NCI-H82 (cell line): ENCODE measurements around the gene KRTAP1-4.
"Not testable (repeated sequence)": the region's sequence is repeated elsewhere in the genome, so short reads cannot be mapped to it uniquely, and the experiment has no call there.

Experiments
- DNase-seq: peaks from one replicate; lab custom pipeline; 2025; lab: John Stamatoyannopoulos, UW

Gene KRTAP1-4

GRCh38 chr17:41046735-41047465 is 16.9 kb upstream of the KRTAP1-4 start, which contains the start of gene KRTAP2-1:
KRTAP2-1 (minus strand) TSS chr17:41047316; CDS start chr17:41047267, 49 bp downstream.
- not testable (repeated sequence) for DNase-seq

GRCh38 chr17:41042953-41043352 is 13.0 kb upstream of the KRTAP1-4 start:
- no peak for DNase-seq

GRCh38 chr17:41040783-41041571 is 11.0 kb upstream of the KRTAP1-4 start, which contains the start of gene KRTAP1-1:
KRTAP1-1 (minus strand) TSS chr17:41041450; CDS start chr17:41041397, 53 bp downstream.
- not testable (repeated sequence) for DNase-seq

- DNase-seq = no peak
Observed at GRCh38 chr17:41037853-41038350, 7.9 kb upstream of the KRTAP1-4 start.

GRCh38 chr17:41034346-41034935 is 4.4 kb upstream of the KRTAP1-4 start, which contains the start of gene KRTAP1-3:
KRTAP1-3 (minus strand) TSS chr17:41034874; CDS start chr17:41034821, 53 bp downstream.
- DNase-seq = not testable (repeated sequence)

GRCh38 chr17:41026715-41027471 is 3.1 kb downstream of the KRTAP1-4 start, which contains the start of gene KRTAP1-5:
KRTAP1-5 (minus strand) TSS chr17:41027208; CDS start chr17:41027155, 53 bp downstream.
- DNase-seq = no peak

GRCh38 chr17:41024697-41025096 is 5.3 kb downstream of the KRTAP1-4 start:
- DNase-seq = no peak

GRCh38 chr17:41020336-41020735 is 9.7 kb downstream of the KRTAP1-4 start:
- no peak for DNase-seq

- no peak for DNase-seq
Observed at GRCh38 chr17:41019415-41019814, 10.6 kb downstream of the KRTAP1-4 start.

- DNase-seq = no peak
Observed at GRCh38 chr17:41018541-41018940, 11.5 kb downstream of the KRTAP1-4 start.

- DNase-seq = no peak
Observed at GRCh38 chr17:41016578-41017215, 13.3 kb downstream of the KRTAP1-4 start.

- no peak for DNase-seq
Observed at GRCh38 chr17:41015454-41015853, 14.5 kb downstream of the KRTAP1-4 start.

- no peak for DNase-seq
Observed at GRCh38 chr17:41013606-41014005, 16.4 kb downstream of the KRTAP1-4 start.

GRCh38 chr17:41013181-41013580 is 16.8 kb downstream of the KRTAP1-4 start:
- DNase-seq = no peak

- DNase-seq = no peak
Observed at GRCh38 chr17:41012326-41013120, 17.5 kb downstream of the KRTAP1-4 start.

- no peak for DNase-seq
Observed at GRCh38 chr17:41010441-41010840, 19.6 kb downstream of the KRTAP1-4 start.

GRCh38 chr17:41009936-41010335 is 20.1 kb downstream of the KRTAP1-4 start:
- DNase-seq = no peak

- no peak for DNase-seq
Observed at GRCh38 chr17:41009301-41009760, 20.7 kb downstream of the KRTAP1-4 start.

GRCh38 chr17:41008811-41009210 is 21.2 kb downstream of the KRTAP1-4 start, which contains the start of gene KRTAP3-1:
KRTAP3-1 (minus strand) TSS chr17:41009128; CDS start chr17:41009074, 54 bp downstream.
- DNase-seq = no peak

- no peak for DNase-seq
Observed at GRCh38 chr17:41004397-41004796, 25.6 kb downstream of the KRTAP1-4 start.
